NCI-H446 (cell line): ENCODE measurements around the gene UNC13D.
A peak's percentile ranks its signal among the peaks of the same experiment; 100 is the strongest.
"Not testable (repeated sequence)": the region's sequence is repeated elsewhere in the genome, so short reads cannot be mapped to it uniquely, and the experiment has no call there.

Source experiments
- DNase-seq, 2 experiments: peaks; one replicate each; lab custom pipeline; 2025; lab: John Stamatoyannopoulos, UW

UNC13D gene

DNA sequence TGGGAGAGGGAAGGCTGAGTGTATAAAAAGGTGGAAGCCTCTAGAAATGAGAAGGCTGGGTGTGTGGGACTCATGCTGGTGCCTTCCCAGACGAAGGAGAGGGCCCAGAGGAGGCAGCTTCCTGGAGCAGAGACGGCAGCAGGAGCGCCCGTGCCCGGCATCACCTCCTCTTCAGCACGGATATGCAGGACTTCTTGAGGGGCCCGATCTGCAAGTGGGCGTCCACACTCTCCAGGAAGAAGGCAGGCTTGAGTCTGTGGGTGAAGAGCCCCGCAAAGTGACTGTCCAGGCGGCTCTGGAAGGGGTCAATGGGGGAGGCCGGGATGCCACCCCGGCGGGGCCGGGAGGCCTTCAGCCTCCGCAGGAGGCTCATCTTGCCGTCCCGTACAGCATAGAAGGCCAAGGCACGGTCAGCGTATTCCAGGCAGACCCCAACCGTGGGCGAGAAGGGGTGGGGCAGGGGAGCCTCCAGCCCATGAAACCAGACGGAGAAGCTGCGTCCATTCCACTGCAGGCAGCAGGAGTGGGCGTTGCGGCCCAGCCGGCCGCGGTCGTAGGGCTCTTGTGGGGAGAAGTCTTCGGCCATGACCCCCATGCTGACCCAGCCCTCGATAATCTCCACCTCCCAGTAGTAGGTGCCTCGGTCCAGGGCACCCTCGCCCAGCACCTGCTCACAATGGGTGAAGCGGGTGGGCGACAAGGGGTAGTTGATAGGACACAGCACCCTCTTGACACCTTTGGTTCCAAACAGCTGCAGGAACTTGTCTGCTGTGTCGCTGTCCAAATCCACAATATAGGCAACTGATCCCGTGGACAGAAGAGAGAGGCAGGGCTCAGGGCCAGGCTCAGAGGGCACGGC, 30.3 kb upstream of the UNC13D start:
- no peak for DNase-seq

DNA sequence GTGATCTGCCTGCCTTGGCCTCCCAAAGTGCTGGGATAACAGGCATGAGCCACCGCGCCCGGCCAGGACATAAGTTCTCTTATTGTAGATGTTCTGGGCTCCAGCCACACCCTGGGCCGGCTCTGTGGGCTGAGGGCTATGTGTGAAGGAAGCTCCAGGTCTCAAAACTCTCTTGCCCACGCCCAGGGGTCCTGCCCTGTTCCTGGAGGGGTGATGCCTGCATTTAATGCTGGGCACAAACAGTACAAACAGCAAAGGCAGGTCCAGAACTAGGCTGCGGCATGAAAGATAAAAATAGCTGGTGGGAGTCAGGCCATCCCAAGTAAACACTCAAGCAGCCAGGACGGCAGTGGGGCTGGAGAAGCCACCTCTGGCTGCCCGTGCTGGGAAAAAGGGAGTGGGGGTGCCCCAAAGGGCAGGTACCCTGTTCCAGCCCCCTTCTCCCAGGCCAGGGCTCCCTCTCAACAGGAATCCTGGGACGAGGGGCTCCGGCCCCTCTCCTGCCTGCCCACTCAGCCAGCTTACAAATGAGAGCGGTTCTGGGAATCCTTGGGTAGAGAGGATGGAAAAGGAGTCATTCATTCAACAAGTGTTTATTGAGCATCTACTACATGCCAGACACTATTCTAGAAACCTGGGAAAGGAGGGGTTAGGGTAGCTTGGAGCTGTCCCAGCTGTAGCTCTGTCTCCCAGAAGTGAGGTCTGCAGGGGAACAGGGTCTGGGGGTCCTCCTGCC, 29.6 kb upstream of the UNC13D start:
- no peak for DNase-seq

DNA sequence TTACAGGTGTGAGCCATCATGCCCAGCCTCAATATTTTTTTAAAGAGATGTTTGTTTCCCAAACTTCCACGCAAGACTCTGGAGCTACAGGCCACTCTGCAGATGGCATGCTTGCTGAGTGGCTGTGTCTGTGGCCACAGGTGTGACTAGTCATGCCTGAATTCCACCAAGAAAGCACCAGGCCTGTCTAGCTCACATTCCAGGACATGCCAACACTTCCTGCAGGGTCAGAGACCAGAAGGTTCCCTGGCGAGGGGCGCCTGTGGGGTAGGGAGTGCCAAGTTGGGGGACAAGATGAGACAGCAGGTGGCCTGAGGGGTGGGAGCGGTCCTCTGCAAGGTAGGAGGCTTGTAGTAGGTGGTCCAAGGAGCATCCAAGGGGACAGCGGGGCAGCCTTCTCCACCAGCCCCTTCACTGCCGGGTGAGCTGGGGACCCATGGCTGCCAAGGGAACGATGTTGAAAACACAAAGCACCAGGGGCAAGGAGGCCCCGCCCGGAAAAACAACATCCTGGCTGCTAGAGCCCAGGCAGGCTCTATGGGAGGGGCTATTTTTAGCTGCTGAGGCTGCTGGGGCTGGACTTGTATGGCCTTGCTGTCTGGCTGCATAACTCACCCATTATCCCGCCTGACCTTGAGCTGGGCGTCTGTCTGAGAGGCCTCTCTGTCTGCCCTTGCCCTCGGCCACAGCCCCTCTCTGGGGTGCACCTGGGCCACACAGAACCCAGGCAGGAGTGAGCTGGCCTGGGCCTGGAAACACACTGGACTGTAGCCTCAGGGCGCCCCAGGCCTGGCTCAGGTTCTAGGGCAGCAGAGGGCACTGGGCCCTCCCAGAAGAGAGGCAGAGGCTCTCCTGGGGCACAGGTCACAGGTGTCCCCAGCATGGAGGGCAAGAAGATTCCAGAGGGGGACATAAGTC, 28.5 kb upstream of the UNC13D start:
- DNase-seq = no peak

DNA sequence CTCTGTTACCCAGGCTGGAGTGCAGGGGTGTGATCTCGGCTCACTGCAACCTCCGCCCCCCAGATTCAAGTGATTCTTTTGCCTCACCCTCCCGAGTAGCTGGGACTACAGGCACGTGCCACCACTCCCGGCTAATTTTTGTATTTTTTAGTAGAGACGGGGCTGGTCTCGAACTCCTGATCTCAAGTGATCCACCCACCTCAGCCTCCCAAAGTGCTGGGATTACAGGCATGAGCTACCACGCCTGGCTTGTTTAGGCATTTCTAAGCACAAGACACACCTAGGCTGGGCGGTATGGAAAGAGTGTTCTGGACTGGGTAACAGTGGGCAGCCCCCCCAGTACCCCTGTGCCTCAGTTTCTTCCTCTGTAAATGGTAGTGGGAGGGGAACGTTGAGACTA, 26.0 kb upstream of the UNC13D start:
- not testable (repeated sequence) for DNase-seq

DNA sequence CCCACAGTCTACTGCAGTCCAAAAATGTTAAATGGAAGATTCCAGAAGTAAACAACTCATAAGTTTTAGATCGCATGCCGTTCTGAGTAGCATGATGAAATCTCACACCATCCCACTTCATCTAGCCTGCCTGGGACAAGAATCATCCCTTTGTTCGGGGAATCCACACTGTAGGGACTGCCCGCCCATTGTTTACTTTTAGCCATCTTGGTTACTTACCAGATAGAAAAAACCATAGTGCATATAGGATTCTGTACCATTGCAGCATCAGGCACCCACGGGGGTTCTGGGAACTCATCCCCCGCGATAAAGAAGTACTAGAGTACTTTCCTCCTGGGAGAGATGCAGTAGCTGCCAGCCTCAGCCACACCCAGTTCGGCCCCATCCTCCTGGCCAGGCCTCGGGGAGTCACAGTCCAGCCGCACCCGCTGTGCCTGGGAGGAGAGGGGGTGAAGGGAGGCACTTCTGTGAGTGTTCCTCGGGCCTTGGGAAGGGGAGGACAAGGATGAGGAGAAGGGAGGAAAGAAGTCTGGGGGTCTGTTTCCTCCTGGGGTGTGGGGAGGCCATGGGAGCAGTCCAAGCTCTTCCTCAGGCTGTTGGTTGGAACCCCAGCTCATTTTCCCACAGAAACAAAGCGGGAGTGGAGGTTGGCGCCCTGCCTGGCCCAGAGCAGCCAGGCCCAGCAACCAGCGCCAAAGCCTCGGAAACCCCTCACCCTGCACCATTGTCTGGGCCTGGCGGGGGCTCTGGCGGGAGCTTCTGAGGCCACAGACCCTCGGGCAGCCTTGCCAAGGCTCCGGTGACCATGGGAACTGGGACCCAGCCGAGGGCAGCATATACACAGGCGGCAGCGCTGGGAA, 25.3 kb upstream of the UNC13D start:
- peak in 1 of 2 experiments; percentile 81 for DNase-seq

DNA sequence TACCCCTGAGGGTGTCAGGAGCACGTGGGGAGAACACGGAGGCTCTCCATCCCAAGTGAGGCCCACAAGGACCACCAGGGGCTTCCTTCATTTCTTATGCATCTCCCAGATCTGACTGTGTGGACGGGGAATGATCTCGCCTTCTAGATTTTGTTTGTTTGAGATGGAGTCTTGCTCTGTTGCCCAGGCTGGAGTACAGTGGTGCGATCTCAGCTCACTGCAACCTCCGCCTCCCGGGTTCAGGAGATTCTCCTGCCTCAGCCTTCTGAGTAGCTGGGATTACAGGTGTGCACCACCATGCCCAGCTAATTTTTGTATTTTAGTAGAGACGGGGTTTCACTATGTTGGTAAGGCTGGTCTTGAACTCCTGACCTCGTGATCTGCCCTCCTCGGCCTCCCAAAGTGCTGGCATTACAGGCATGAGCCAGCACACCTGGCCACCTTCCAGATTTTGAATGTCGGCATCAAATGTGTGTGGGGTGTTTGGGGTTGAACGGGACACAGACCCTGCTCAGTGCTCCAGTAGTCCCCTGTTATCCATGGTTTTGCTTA, 24.6 kb upstream of the UNC13D start:
- DNase-seq = not testable (repeated sequence)

DNA sequence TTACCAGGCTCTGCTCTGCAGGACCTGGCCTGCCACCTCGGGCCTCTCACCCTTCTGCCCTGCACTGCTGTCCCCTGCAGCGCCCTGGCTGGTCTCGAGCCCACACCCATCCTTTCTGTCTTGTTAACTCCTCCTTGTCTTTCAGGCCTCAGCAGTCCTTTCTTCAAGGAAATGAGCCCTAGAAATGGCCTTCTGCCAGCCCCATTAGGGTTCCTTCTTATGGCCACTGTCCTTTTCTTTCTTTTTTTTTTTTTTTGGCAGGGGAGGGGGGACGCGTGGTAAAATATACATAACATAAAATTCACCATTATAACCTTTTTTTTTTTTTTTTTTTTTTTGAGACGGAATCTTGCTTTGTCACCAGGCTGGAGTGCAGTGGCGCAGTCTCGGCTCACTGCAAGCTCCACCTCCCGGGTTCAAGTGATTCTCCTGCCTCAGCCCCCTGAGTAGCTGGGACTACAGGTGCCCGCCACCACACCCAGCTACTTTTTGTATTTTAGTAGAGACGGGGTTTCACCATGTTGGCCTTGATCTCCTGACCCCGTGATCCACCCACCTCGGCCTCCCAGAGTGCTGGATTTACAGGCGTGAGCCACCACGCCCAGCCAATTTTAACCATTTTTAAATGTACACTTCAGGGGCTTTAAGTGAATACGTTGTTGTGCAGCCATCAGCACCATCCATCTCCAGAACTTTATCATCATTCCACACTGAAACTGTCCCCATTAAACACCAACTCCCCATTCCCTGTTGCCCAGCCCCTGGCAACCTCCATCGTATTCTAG, 21.4 kb upstream of the UNC13D start:
- DNase-seq = not testable (repeated sequence)

DNA sequence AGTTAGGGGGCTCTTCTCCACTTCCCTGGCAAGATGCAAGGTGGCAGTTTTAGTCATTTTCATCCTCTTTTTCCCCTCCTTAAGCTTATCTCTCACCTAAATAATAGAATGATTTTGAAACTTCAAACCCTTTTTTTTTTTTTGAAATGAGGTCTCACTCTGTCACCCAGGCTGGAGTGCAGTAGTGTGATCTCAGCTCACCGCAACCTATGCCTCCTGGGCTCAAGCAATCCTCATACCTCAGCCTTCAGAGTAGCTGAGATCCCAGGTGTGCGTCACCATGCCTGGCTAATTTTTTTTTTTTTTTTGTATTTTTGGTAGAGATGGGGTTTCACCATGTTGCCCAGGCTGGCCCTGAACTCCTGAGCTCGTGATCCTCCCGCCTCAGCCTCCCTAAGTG, 20.7 kb upstream of the UNC13D start:
- not testable (repeated sequence) for DNase-seq

DNA sequence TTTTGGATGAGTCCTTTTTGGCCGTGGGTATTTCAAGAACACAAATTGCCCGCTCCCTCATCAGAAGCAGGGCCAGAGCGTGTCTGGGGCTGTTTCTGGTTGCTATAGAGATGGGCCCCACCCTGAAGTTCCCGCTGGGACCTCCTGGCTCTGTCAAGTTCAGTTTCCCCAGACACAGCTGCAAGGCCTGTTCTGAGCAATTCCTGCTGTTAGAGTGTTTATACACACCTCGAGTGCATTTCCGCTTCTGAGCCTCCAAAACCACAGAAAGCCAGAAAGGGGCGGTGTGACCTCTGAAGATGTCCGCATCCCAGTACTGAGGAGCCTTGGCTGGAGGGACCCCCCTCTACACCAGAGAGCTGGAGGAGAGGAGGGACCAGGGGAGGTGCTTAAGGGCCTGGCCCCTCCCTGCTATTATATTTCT, 20.3 kb upstream of the UNC13D start:
- DNase-seq = no peak

DNA sequence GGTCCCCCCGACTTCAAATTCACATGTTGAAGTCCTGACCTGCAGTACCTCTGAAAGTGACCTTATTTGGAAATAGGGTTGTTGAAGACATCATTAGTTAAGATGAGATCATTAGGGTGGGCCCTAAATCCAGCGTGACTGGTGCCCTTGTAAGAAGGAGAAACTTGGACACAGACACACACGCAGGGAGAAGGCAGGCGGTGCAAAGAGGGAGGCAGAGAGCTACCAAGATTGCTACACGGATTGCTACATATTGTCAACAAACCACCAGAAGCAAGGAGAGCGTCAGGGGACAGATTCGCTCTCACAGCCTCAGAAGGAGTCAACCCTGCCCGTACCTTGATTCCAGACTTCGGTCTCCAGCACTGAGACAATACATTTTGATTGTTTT, 17.7 kb upstream of the UNC13D start:
- no peak for DNase-seq

DNA sequence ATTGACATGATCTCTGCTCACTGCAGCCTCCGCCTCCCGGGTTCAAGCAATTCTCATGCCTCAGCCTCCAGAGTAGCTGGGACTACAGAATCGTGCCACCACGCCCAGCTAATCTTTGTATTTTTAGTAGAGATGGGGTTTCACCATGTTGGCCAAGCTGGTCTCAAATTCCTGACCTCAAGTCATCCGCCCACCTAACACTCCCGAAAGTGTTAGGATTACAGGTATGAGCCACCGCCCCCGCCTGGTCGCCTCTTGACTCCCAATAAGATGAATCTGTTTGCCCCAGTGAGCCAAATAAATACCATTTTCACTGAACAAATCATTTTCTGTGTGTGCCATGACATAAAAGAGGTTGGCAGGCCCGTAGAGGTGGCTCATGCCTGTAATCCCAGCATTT, 15.2 kb upstream of the UNC13D start:
- DNase-seq = not testable (repeated sequence)

DNA sequence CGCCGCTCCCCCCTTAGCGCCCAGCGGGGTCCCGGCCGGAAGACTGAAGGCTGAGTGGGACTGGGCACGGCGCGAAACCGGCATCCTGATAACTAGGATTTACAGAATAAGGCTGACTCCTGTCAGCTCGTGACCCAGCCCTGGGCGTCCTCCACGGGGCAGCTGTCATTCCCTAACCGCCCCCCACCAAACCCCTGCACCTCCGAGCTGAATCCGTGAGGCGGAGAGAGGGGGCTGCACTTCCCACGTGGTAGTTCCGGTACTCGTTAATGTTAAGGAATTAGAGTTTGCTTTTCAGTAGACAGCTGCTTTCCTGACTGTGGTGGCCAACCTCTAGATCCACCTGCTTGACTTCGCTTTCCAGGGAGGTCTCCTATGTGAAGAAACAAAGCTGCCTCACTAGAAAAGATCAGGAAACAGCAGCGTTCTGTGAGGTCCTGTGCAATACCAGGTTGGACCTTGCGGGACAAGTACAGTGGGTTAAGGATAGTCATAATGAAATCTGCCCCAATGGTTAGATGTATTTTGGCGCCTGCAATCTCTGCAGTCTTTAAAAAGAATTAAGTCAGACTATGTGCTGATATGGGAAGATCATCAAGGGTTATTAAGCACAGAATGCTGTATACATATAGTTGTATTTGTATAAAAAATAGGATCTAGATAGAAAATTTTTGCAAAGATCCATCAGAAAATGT, 12.0 kb upstream of the UNC13D start:
- DNase-seq = no peak

DNA sequence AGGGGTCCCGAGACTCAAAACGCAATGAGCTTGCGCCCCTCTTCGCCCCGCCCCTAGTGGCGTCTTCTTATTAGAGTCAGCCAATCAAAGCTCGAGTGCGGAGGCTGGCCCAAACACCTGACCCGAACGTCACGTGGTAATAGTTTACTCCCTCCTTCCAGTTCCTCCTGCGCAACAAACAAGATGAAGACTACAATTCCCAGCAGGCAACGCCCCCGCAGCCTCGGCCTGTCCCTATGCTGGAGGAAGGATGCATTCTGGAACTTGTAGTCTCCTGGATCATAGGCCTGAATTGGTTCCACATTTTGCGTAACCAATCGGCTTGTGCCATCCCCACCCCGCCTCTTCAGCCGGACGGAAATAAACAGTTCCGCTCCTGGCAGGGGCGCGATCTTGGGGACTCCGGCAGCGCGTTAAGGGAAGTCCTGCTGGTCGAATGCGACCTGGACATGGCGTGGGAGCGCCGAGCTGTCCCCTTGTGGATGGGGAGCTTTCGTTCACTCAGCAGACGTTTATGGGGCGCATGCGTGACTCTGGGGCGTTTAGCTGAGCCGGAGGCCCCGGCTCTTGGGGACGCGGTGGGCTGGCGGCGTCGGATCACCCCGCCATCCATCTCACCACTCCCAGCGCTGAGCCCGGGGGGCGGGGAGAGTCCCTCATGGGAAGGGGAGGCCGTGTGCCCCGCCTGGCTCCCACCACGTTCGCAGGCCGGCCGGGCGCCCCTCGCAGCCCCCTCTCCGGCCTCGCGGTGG, 11.3 kb upstream of the UNC13D start, which contains the start of gene WBP2:
Gene WBP2, minus strand, starts transcription at position 26 of the 752 bp plus-strand sequence. CDS start 38 bp downstream, outside the sequence.
- peak; percentile 99 to 100 for DNase-seq

DNA sequence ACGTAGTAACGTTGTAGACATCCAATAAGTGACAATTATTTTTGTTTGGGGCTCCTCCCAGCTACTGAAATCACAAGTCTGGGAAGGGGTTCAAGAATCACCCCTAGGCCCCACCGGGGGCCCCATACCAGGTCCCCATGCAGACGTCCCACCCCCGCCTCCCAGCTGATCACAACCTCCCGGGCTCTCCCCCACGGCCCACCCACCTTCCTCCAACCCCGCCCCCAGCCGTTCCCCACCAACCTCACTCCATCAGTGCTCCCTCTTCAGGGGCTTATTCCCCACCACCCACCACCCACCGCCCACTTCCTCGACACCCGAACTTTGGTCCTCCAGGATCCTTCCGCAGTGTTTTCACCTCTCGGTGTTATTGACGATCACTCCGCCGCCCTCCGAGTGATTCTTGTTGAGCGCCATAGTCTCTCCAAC, 10.7 kb upstream of the UNC13D start:
- DNase-seq = no peak

DNA sequence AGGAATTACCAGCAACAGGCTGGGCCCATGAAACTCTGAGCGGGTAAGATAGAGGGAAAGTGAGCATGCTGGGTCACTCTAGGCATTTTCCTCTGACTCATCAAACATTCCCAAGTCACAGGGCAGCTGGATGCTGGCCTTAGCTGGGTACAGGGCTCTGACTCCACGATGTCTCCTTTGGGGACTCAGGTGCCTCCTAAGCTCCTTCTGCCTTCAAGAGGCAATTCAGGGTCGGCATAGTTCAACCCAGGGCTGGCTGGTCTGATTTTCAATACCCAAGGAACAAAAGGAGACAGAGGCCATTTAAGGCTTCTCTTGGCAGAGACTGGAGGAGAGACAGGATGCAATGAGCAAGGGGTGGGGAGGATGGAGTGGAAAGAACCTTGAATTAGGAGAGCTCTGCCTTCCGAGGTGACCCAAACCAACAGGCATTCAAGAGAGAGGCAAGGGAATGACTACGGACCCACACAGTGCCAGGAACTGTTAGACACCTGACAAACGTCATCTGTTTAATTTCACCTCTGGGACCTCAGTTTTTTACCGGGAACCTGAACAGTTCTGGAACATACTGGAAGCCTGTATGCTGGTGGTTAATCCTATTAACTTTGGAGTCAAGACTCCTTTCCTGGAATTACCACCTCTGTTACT, 10.0 kb upstream of the UNC13D start:
- no peak for DNase-seq

DNA sequence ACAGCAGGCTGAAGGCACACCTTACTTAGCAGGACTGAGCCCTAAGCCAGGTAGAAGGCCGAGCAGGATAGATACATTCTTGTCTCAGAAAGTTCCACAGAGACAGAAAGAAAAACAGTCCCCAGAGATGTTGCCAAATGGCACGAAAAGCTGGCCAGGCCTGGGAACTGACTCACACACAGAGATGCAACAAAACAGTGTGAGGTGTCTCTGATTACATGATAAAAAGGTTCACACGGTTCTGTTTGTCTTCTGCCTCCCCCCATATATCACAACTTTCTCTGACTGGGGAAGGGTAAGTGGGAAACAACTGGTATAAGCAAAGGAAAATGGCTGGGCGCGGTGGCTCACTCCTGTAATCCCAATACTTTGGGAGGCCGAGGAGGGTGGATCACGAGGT, 9.2 kb upstream of the UNC13D start:
- DNase-seq = no peak

DNA sequence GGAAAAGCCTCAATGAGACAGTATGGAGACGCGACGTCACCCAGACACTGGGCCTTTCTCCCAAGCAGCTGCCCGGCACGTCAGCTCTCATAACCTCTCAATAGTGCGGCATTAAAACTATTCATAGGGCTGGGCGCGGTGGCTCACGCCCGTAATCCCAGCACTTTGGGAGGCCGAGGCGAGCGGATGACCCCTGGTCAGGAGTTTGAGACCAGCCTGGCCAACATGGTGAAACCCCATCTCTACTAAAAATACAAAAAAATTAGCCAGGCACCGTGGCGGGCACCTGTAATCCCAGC, 7.4 kb upstream of the UNC13D start:
- DNase-seq = not testable (repeated sequence)
